Colonic mucosa (tissue), 4 donors: ENCODE data around the gene HSDL1. TPM values are rescaled to one million over a fixed set of nuclear protein-coding genes. Genes with fewer than 3 reads are reported as not detected.

ENCODE experiments used
- DNase-seq: peaks from one replicate; pipeline ENCODE4 v3.0.0-alpha.2; 2020
- H3K27ac ChIP-seq: fragments of 200-600 bp; one replicate; pipeline ENCODE4 v1.8.0; 2021
- H3K27me3 ChIP-seq: fragments of 200-600 bp; one replicate; pipeline ENCODE4 v1.8.0; 2021
- H3K36me3 ChIP-seq: fragments of 200-600 bp; one replicate; pipeline ENCODE4 v1.8.0; 2021
- H3K4me1 ChIP-seq: fragments of 200-600 bp; one replicate; pipeline ENCODE4 v1.8.0; 2021; ENCODE audit warnings: mild to moderate bottlenecking
- H3K4me3 ChIP-seq: fragments of 200-600 bp; one replicate; pipeline ENCODE4 v1.8.0; 2021
- H3K9ac ChIP-seq, 2 donors: one replicate each; pipeline ENCODE4 v1.7.0; 2013; ENCODE audit warnings: control low read depth in 2 of 2, low read depth in 2 of 2, low read length in 2 of 2
- H3K9me3 ChIP-seq: fragments of 200-600 bp; one replicate; pipeline ENCODE4 v1.8.0; 2021
- intact Hi-C: fragments of 100-400 bp; cut with DNase I; formaldehyde crosslinking; loops from one replicate; pipeline ENCODE4 v1.14.1; 2022
- total RNA-seq, 2 donors: library from RNA; stranded (reverse); fragmentation: NEBNext Ultra II Directional in 1 of 2; extraction: Animal tissue kit (Norgen Biotek cat#: 25700) in 1 of 2; gene quantifications; one replicate each; pipeline ENCODE4 v1.2.1, GENCODE V29; 2021
- TF ChIP-seq, protein P1 (sequence below): fragments of 200-600 bp; IDR thresholded peaks from one replicate; pipeline ENCODE4 v1.8.0; 2022; ENCODE audit warnings: antibody characterized with exemption, mild to moderate bottlenecking
- donor health status: healthy.
- donor health status: DM: no; HTN: no; CAD: no.
- donor health status: DM: no; HTN: no; CAD: no.

Gene HSDL1
- total RNA-seq, 2 donors from 2014 or later, result 10.7 to 12.9 TPM

- Histone ChIP-seq H3K4me1 (no peaks in the 10 kb centered on the region), H3K27ac (no peak overlapping the region), H3K27me3 (no peaks in the 10 kb centered on the region), H3K4me3 (no peak overlapping the region), H3K9me3 (no peaks in the 10 kb centered on the region), H3K36me3 (no peaks in the 10 kb centered on the region), H3K9ac (no peak overlapping the region)
- intact Hi-C loops, result no loop called here
- TF ChIP-seq, protein P1, sequence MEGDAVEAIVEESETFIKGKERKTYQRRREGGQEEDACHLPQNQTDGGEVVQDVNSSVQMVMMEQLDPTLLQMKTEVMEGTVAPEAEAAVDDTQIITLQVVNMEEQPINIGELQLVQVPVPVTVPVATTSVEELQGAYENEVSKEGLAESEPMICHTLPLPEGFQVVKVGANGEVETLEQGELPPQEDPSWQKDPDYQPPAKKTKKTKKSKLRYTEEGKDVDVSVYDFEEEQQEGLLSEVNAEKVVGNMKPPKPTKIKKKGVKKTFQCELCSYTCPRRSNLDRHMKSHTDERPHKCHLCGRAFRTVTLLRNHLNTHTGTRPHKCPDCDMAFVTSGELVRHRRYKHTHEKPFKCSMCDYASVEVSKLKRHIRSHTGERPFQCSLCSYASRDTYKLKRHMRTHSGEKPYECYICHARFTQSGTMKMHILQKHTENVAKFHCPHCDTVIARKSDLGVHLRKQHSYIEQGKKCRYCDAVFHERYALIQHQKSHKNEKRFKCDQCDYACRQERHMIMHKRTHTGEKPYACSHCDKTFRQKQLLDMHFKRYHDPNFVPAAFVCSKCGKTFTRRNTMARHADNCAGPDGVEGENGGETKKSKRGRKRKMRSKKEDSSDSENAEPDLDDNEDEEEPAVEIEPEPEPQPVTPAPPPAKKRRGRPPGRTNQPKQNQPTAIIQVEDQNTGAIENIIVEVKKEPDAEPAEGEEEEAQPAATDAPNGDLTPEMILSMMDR, result no peak
- no peak for DNase-seq
These were observed 10.2 kb upstream of the HSDL1 start for GRCh38 chr16:84155226-84155625.

DNA sequence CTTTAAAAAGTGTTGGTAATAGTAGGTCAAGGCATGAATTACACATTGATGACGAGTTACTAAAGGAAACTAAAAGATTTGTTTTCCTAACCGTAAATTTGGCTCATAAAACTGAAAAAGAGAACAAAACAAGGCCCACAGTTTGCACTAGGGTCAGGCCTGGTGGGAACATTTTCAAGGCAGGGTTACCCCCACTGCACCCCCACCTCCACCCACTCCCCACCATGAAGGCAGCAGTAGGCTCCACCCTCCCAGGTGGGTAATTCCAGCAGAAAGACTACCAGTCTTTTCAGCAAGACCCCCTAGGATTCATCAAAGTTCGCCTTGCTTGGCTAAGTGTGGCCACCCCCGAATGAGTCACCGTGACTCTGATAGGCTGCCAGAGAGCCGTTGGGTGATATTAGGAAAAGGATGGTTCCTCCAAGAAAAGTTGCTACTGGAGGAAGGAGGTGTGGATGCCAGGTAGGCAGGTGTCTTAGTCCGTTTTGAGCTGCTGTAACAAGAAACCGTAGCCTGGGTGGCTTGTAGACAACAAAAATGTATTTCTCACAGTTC, 8.8 kb upstream of the HSDL1 start:
- Histone ChIP-seq H3K9me3 (no peaks in the 10 kb centered on the region), H3K9ac (no peak overlapping the region), H3K27ac (no peak overlapping the region), H3K36me3 (no peaks in the 10 kb centered on the region), H3K27me3 (no peaks in the 10 kb centered on the region), H3K4me3 (no peak overlapping the region), H3K4me1 (no peaks in the 10 kb centered on the region)
- intact Hi-C loops, result no loop called here
- TF ChIP-seq, protein P1, result no peak
- DNase-seq, result no peak

GRCh38 chr16:84150926-84151325, 5.9 kb upstream of the HSDL1 start:
- Histone ChIP-seq H3K9me3 (no peaks in the 10 kb centered on the region), H3K36me3 (no peaks in the 10 kb centered on the region), H3K27ac (no peak overlapping the region), H3K27me3 (no peaks in the 10 kb centered on the region), H3K4me3 (no peak overlapping the region), H3K4me1 (no peaks in the 10 kb centered on the region), H3K9ac (no peak overlapping the region)
- intact Hi-C loops, result no loop called here
- TF ChIP-seq, protein P1, result no peak
- DNase-seq, result no peak

GRCh38 chr16:84144209-84144858, 643 bp downstream of the HSDL1 start:
- intact Hi-C loops, result no loop called here

DNA sequence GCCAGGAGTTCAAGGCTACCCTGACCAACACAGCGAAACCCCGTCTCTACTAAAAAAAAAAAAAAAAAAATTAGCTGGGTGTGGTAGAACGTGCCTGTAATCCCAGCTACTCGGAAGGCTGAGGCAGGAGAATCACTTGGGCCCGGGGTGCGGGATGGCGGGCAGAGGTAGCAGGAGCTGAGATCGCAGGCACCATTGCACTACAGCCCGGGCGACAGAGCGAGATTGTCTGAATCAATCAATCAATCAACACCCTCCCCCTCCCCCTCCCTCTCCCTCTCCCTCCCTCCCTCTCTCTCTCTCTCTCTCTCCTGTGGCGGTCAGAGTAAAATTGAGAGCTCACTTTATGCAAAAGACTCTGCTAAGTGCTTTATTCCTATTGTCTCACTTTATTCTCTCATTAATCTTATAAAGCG, 1.2 kb downstream of the HSDL1 start:
- Histone ChIP-seq H3K4me3 (peak overlapping the region; percentile 86), H3K4me1 (no peaks in the 10 kb centered on the region), H3K9ac (peak overlapping the region in 1 of 2 donors; percentile 82), H3K9me3 (no peaks in the 10 kb centered on the region), H3K27ac (no peak overlapping the region), H3K27me3 (no peaks in the 10 kb centered on the region), H3K36me3 (no peaks in the 10 kb centered on the region)
- intact Hi-C loops, result no loop called here
- no peak for DNase-seq
- TF ChIP-seq, protein P1, result no peak

More at GRCh38 chr16:84144209-84144858, 643 bp downstream of the HSDL1 start:
- H3K36me3 ChIP-seq, result no peaks in the 10 kb centered on the region
- TF ChIP-seq, protein P1, result no peak
- H3K4me1 ChIP-seq, result no peaks in the 10 kb centered on the region
- peak overlapping the region; percentile 54 to 82 for H3K9ac ChIP-seq
- no peaks in the 10 kb centered on the region for H3K9me3 ChIP-seq
- DNase-seq, result peak; percentile 45
- no peaks in the 10 kb centered on the region for H3K27me3 ChIP-seq
- H3K27ac ChIP-seq, result peak overlapping the region; percentile 65
- H3K4me3 ChIP-seq, result peak overlapping the region; percentile 86
